Stimulated activated naive CD8-positive, alpha-beta T cell treated with anti-CD3 and anti-CD28 coated beads, Interleukin-15, Interleukin-2, amounts not matched to agents 100 ng/mL and 50 ng/mL, for 24 hours (primary cell): ENCODE data around the gene ZNF423.

Experiments
- H3K27ac Mint-ChIP-seq: one replicate; pipeline ENCODE4 v1.8.0; 2021; ENCODE audit warnings: mild to moderate bottlenecking, mixed read lengths
- H3K27me3 Mint-ChIP-seq: one replicate; pipeline ENCODE4 v1.8.0; 2021; ENCODE audit warnings: mixed read lengths
- H3K36me3 Mint-ChIP-seq: one replicate; pipeline ENCODE4 v1.8.0; 2021; ENCODE audit warnings: low read depth, mixed read lengths
- H3K4me1 Mint-ChIP-seq: one replicate; pipeline ENCODE4 v1.8.0; 2021; ENCODE audit warnings: low read depth, mixed read lengths
- H3K4me3 Mint-ChIP-seq: one replicate; pipeline ENCODE4 v1.8.0; 2021; ENCODE audit warnings: mild to moderate bottlenecking, mixed read lengths
- H3K9me3 Mint-ChIP-seq: one replicate; pipeline ENCODE4 v1.8.0; 2021; ENCODE audit warnings: mixed read lengths

Gene ZNF423

GRCh38 chr16:49608779-49609178 is 247.1 kb downstream of the ZNF423 start:
- Mint-ChIP-seq H3K36me3 (no peaks in the 10 kb centered on the region), H3K9me3 (no peaks in the 10 kb centered on the region), H3K27ac (no peak overlapping the region), H3K4me3 (no peak overlapping the region), H3K27me3 (peaks cover 15% of the 10 kb centered on the region), H3K4me1 (no peaks in the 10 kb centered on the region)

DNA sequence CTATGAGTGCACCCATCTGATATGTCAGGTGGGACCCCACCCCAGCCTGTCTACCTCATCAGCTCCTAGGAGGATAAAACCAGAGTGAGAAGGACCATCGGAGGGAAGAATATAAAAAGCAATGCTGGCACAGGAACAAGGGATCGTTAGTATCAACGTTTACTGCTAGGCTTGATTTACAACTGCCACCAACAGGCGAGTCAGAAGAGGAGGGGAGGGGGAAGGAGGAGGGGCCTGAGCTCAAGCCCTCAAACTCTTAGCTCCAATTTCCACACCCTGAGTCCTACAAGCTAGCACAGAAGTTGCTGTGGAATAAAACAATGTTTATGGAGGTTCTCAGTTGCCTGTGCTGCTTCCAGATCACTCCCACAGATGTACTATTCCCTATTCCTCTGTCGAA is 247.8 kb downstream of the ZNF423 start:
- H3K4me1 Mint-ChIP-seq = no peaks in the 10 kb centered on the region
- no peaks in the 10 kb centered on the region for H3K36me3 Mint-ChIP-seq
- no peaks in the 10 kb centered on the region for H3K9me3 Mint-ChIP-seq
- H3K27ac Mint-ChIP-seq = no peak overlapping the region
- H3K4me3 Mint-ChIP-seq = no peak overlapping the region
- peaks cover 15% of the 10 kb centered on the region for H3K27me3 Mint-ChIP-seq

GRCh38 chr16:49605536-49606254 is 250.2 kb downstream of the ZNF423 start:
- H3K27ac Mint-ChIP-seq = no peak overlapping the region
- no peaks in the 10 kb centered on the region for H3K4me1 Mint-ChIP-seq
- H3K9me3 Mint-ChIP-seq = no peaks in the 10 kb centered on the region
- no peaks in the 10 kb centered on the region for H3K36me3 Mint-ChIP-seq
- no peak overlapping the region for H3K4me3 Mint-ChIP-seq
- H3K27me3 Mint-ChIP-seq = peaks cover 8% of the 10 kb centered on the region

GRCh38 chr16:49604602-49605001 is 251.3 kb downstream of the ZNF423 start:
- Mint-ChIP-seq H3K36me3 (no peaks in the 10 kb centered on the region), H3K4me3 (no peak overlapping the region), H3K27me3 (peaks cover 8% of the 10 kb centered on the region), H3K9me3 (no peaks in the 10 kb centered on the region), H3K27ac (no peak overlapping the region), H3K4me1 (no peaks in the 10 kb centered on the region)

GRCh38 chr16:49603956-49604355 is 252.0 kb downstream of the ZNF423 start:
- Mint-ChIP-seq H3K36me3 (no peaks in the 10 kb centered on the region), H3K27ac (no peak overlapping the region), H3K4me1 (no peaks in the 10 kb centered on the region)

DNA sequence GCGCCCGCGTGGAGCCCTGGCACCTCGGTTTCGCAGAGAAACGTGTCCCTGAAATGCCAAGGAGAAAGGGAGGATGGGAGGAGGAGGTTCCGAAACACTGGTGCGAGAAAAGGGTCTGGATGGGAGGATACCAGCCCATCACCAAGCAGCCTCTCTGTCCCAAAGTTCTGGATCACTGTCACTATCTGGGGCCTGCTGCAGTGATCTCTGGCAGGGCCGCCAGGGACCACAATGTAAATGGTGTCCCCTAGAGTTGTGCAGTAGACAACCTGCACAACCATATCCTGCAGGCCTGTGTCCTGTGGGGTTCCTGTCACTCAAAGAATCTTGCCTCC is 253.0 kb downstream of the ZNF423 start:
- H3K9me3 Mint-ChIP-seq = no peaks in the 10 kb centered on the region
- H3K27me3 Mint-ChIP-seq = no peaks in the 10 kb centered on the region
- H3K4me1 Mint-ChIP-seq = no peaks in the 10 kb centered on the region
- H3K36me3 Mint-ChIP-seq = no peaks in the 10 kb centered on the region
- no peak overlapping the region for H3K27ac Mint-ChIP-seq
- no peak overlapping the region for H3K4me3 Mint-ChIP-seq

More at GRCh38 chr16:49603956-49604355, 252.0 kb downstream of the ZNF423 start:
- peaks cover 2% of the 10 kb centered on the region for H3K27me3 Mint-ChIP-seq
- no peaks in the 10 kb centered on the region for H3K9me3 Mint-ChIP-seq
- no peak overlapping the region for H3K4me3 Mint-ChIP-seq

DNA sequence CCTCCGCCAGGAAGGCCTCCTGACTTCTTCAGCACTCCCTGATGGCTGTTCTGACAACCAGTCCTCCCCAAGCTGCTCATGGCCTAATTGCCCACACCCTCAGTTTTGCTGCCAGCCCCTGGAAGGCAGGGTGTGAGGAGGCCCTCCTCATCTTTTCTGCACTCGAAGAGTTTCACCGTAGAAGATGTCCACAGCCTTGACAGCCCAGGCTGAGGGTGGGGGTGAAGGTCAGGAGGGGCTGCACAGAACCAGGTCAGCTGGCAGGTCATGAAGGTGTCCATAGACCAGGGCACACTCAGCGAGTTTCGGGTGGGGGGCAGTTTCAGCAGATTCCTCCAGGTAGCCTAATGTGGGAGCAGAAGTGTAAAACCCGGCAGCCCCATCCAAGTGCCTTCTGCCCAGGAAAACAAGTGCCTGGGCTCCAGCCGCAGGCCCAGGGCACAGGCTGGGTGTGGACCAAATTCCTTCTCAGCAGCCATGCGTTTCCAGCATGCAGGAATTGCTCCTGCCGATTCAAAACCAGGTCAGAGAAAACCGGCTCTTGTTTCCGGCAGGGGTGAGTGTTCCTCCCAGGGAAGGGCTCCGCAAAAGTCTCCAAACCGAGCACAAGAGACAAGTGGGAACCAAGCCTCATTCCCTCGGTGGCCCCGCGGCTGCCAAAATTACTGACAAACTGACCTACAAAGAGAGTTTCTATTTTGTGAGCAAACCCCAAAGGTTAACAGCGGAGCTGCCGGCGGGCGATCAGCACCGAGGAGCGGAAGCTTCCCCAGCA is 253.5 kb downstream of the ZNF423 start:
- no peaks in the 10 kb centered on the region for H3K27me3 Mint-ChIP-seq
- H3K36me3 Mint-ChIP-seq = no peaks in the 10 kb centered on the region
- H3K27ac Mint-ChIP-seq = no peak overlapping the region
- no peaks in the 10 kb centered on the region for H3K9me3 Mint-ChIP-seq
- no peaks in the 10 kb centered on the region for H3K4me1 Mint-ChIP-seq
- no peak overlapping the region for H3K4me3 Mint-ChIP-seq

DNA sequence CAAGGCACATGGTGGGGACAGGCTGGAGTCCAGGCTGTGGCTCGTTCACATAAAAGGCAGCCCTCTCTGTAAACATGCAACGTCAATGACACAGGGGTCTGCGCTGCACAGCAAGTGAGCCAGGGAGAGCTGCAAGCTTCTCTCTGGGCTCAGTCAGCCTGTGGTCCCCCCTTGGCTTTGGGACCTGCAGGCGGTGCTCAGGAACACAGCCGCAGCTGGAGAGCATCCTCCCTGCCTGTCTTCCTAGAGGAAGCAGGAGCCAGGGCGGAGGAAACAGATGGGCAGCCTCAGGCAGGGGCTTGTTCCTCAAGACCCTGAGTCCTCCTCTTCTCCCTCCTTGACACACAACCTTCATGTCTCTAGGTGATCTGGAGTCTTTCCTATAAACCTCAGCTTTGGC is 254.3 kb downstream of the ZNF423 start:
- Mint-ChIP-seq H3K36me3 (no peaks in the 10 kb centered on the region), H3K27ac (no peak overlapping the region), H3K9me3 (no peaks in the 10 kb centered on the region), H3K4me1 (no peaks in the 10 kb centered on the region), H3K4me3 (no peak overlapping the region), H3K27me3 (no peaks in the 10 kb centered on the region)

GRCh38 chr16:49600976-49601375 is 254.9 kb downstream of the ZNF423 start:
- H3K9me3 Mint-ChIP-seq = no peaks in the 10 kb centered on the region

GRCh38 chr16:49600536-49600935 is 255.4 kb downstream of the ZNF423 start:
- Mint-ChIP-seq H3K27me3 (no peaks in the 10 kb centered on the region), H3K9me3 (no peaks in the 10 kb centered on the region), H3K4me1 (peaks cover 4% of the 10 kb centered on the region), H3K27ac (no peak overlapping the region), H3K4me3 (no peak overlapping the region), H3K36me3 (no peaks in the 10 kb centered on the region)

More at GRCh38 chr16:49600976-49601375, 254.9 kb downstream of the ZNF423 start:
- peaks cover 2% of the 10 kb centered on the region for H3K4me1 Mint-ChIP-seq
- H3K27ac Mint-ChIP-seq = no peak overlapping the region
- H3K4me3 Mint-ChIP-seq = no peak overlapping the region
- H3K27me3 Mint-ChIP-seq = no peaks in the 10 kb centered on the region
- no peaks in the 10 kb centered on the region for H3K36me3 Mint-ChIP-seq

- no peaks in the 10 kb centered on the region for H3K27me3 Mint-ChIP-seq
- no peak overlapping the region for H3K4me3 Mint-ChIP-seq
- no peaks in the 10 kb centered on the region for H3K9me3 Mint-ChIP-seq
- H3K36me3 Mint-ChIP-seq = no peaks in the 10 kb centered on the region
- H3K27ac Mint-ChIP-seq = no peak overlapping the region
- peaks cover 4% of the 10 kb centered on the region for H3K4me1 Mint-ChIP-seq
These were observed 256.2 kb downstream of the ZNF423 start for GRCh38 chr16:49599704-49600103.

DNA sequence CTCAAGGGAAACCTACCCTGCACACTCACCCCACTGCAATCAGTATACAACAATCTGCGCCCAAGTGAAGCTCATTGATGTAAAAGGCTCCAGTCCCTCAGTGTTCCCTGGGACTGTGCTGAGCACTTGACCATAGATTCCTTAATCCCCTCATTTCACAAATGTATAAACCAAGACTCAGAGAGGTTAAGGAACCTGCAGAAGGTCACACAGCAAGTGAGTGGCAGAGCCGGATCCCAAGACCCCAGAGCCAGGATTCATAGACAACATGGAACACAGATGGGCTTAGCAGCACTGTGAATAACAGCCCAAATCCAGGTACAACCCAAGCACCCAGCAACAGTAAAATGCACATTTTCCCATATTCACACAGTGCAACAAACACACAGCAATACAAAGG is 256.6 kb downstream of the ZNF423 start:
- Mint-ChIP-seq H3K9me3 (no peaks in the 10 kb centered on the region), H3K4me1 (peaks cover 4% of the 10 kb centered on the region), H3K27ac (no peak overlapping the region), H3K4me3 (no peak overlapping the region), H3K27me3 (peaks cover 3% of the 10 kb centered on the region), H3K36me3 (no peaks in the 10 kb centered on the region)

- Mint-ChIP-seq H3K4me1 (peaks cover 4% of the 10 kb centered on the region), H3K9me3 (no peaks in the 10 kb centered on the region), H3K36me3 (no peaks in the 10 kb centered on the region)
These were observed 257.3 kb downstream of the ZNF423 start for GRCh38 chr16:49598383-49599170.

GRCh38 chr16:49597796-49598195 is 258.1 kb downstream of the ZNF423 start:
- Mint-ChIP-seq H3K36me3 (no peaks in the 10 kb centered on the region), H3K9me3 (no peaks in the 10 kb centered on the region), H3K27ac (no peak overlapping the region), H3K4me1 (peaks cover 5% of the 10 kb centered on the region), H3K27me3 (peaks cover 5% of the 10 kb centered on the region), H3K4me3 (no peak overlapping the region)

More at GRCh38 chr16:49598383-49599170, 257.3 kb downstream of the ZNF423 start:
- Mint-ChIP-seq H3K27me3 (peaks cover 5% of the 10 kb centered on the region), H3K27ac (no peak overlapping the region), H3K4me3 (no peak overlapping the region)

DNA sequence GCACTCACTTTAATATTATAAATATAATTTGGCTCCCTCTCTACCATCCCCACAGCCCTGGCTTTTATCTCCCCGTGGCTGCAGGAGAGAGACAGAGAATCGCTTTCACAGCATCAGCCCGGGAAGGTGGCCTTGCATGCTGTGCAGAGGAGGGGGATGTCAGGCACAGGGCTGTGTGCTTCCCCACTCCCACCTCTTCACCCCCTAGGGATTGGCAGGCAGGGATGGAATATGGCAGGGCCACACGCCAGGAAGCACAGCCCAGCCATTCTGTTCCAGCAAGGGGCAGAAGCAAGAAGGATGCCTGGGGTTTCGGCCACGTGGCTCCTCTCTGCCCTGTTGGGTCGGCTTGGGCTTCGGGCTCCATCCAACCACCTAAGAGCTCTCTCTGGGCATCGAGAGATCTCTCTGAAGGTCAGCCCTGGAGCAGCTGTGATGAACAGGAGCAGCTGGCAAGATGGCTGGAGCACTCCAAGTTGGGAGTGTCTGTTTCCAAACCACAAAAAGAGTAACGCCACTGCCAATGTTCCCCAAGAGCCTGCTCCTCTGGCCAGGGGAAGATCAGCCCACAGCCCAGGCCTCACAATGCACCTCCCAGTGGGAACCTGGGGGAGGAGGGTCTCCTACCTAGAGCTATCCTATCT is 259.1 kb downstream of the ZNF423 start:
- Mint-ChIP-seq H3K9me3 (no peaks in the 10 kb centered on the region), H3K27ac (no peak overlapping the region), H3K36me3 (no peaks in the 10 kb centered on the region), H3K4me1 (peaks cover 9% of the 10 kb centered on the region), H3K4me3 (no peak overlapping the region), H3K27me3 (peaks cover 5% of the 10 kb centered on the region)
